Smooth muscle cell of the brain vasculature (primary cell): ENCODE measurements around the gene USP51.
"Not testable (repeated sequence)": the region's sequence is repeated elsewhere in the genome, so short reads cannot be mapped to it uniquely, and the experiment has no call there.

Experiments used
- DNase-seq: peaks from one replicate; pipeline ENCODE4 v3.0.0-alpha.2; 2012; ENCODE audit warnings: low read depth, low spot score

USP51 gene

GRCh38 chrX:55465108-55465507 lies 24.5 kb downstream of the USP51 start:
- not testable (repeated sequence) for DNase-seq

GRCh38 chrX:55464050-55464449 lies 25.6 kb downstream of the USP51 start:
- not testable (repeated sequence) for DNase-seq

DNA sequence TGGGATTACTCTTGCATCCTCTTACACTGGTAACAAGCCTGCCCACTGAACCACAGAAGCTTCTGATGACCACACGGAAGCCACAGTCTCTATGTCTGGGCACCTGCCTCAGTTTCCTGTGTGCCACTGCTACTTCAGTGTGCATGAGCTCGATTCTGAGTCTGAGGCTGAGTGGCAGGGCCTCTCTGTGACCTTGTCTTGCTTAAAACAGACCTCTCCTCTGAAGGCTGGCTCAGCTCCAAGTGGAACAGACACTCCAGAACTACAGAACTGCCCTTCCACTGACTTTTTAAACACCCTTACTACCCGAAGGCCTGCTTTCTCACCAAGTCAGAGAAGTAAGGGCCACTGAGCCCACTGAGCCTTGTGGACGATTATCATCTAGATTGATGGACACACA lies 29.7 kb downstream of the USP51 start:
- not testable (repeated sequence) for DNase-seq

GRCh38 chrX:55459426-55459825 lies 30.2 kb downstream of the USP51 start:
- not testable (repeated sequence) for DNase-seq

GRCh38 chrX:55455708-55456107 lies 33.9 kb downstream of the USP51 start:
- DNase-seq: not testable (repeated sequence)

- DNase-seq: no peak
Measured at GRCh38 chrX:55452833-55453124, 36.9 kb downstream of the USP51 start.

DNA sequence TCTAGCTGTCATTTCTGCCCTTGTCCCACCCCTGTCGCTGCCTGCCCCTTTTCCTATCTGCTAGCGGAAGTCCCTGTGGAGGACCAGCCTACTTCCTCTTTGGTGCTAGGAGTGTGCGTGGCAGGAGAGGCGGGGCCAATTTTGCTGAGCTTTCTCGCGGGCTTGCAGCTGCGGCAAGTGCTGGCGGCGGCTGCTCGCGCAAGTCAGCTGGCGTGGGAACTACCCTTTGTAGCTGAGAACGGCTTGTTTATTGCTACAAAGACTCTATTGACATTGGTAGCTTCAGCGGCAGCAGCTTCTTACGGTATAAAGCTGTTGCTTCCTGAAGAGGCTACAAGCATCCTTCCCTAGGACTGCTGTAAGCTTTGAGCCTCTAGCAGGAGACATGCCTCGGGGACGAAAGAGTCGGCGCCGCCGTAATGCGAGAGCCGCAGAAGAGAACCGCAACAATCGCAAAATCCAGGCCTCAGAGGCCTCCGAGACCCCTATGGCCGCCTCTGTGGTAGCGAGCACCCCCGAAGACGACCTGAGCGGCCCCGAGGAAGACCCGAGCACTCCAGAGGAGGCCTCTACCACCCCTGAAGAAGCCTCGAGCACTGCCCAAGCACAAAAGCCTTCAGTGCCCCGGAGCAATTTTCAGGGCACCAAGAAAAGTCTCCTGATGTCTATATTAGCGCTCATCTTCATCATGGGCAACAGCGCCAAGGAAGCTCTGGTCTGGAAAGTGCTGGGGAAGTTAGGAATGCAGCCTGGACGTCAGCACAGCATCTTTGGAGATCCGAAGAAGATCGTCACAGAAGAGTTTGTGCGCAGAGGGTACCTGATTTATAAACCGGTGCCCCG lies 37.4 kb downstream of the USP51 start, which contains the start of gene MAGEH1:
MAGEH1 (plus strand) TSS at position 138 of the 843 bp plus-strand sequence; CDS start at position 386, 248 bp downstream.
- peak; percentile 37 for DNase-seq

DNA sequence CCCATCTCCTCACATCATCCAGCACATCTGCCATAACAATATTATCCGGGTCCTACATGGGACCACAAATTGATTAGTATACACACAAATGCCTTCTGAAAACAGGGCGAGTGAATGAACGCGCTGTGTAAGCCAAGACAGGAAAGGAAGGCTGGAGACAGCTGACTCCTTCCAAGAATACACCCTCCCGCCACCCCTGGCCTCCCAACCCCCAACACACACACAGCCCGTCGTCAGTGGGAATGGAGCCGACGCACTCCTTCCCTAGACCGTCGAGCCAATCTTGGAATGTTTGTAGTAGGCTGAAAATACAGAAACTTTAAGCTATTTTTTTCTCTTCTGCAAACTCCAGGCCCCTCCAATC lies 38.0 kb downstream of the USP51 start:
- DNase-seq: peak; percentile 0

GRCh38 chrX:55451141-55451540 lies 38.5 kb downstream of the USP51 start:
- DNase-seq: no peak

DNA sequence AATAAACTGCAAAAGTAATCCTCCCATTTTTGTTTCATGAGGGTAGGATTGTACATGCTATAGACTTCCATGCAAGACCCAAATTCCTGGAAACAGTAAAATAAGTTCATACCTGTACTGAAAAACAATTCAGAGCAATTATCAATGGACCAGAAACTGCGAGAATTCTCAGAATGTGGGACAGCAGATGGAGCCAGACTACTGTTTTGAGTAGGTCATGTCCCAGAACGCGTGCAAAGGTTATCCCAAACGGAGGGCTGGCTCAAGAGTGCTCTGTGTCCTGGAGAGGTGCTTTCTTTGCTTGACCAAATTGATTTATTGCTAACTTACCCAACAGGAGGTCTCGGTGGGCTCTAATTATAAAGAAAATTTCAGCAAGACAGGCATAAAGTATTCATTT lies 39.4 kb downstream of the USP51 start:
- DNase-seq: no peak

DNA sequence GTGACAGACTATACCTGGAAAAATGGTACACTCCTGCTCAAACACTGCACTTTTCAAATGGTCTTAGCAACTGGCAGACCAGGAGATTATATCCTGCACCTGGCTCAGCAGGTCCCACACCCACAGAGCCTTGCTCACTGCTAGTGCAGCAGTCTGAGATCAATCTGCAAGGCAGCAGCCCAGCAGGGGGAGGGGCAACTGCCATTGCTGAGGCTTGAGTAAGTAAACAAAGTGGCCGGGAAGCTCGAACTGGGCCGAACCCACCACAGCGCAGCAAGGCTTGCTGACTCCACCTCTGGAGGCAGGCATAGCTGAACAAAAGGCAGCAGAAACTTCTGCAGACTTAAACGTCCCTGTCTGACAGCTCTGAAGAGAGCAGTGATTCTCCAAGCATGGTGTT lies 46.2 kb downstream of the USP51 start:
- DNase-seq: not testable (repeated sequence)
